ENCODE measurements around the gene RNF157.

- TF ChIP-seq POLR2A (IDR thresholded peaks at IDR 0.05; ENCODE audit: low read length) (no peak), GATA1 (IDR thresholded peaks at IDR 0.05; ENCODE audit: low read depth, low read length) (no peak)
Observed at GRCh38 chr17:76276069-76276431, 35.8 kb upstream of the RNF157 start.
